GM18868 (cell line): Measurements from ENCODE around the gene MSH6.

ENCODE experiments used
- ATAC-seq: cut with Tn5 transposase; IDR thresholded peaks from one replicate; pipeline ENCODE4 v1.9.1; 2021; ENCODE audit warnings: mild to moderate bottlenecking, moderate library complexity; ENCODE audit not compliant: unreplicated experiment

MSH6 gene

GRCh38 chr2:47783486-47784351 lies 774 bp downstream of the MSH6 start:
- peak; percentile 25 for ATAC-seq

GRCh38 chr2:47784352-47784851 lies 1.5 kb downstream of the MSH6 start:
- no peak for ATAC-seq

- no peak for ATAC-seq
Observed at GRCh38 chr2:47785986-47786385, 3.0 kb downstream of the MSH6 start.

GRCh38 chr2:47796090-47796697 lies 13.2 kb downstream of the MSH6 start:
- ATAC-seq = no peak

GRCh38 chr2:47798631-47799030 lies 15.7 kb downstream of the MSH6 start:
- no peak for ATAC-seq

GRCh38 chr2:47799031-47799609 lies 16.2 kb downstream of the MSH6 start:
- no peak for ATAC-seq

DNA sequence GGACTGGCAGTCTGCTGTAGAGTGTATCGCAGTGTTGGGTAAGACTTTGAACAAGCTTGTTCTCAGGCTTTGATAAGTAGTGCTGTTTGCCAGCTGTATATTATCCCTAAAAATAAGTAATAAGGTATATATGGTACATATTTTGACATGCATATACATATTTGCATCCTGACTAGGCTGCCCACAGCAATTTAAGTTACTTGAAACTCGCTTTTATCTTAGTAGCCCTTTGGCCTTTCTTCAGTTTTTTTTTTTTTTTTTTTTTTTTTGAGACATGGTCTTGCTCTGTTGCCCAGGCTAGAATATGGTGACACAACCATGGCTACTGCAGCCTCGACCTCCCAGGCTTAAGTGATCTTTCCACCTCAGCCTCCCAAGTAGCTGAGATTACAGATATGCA lies 18.2 kb downstream of the MSH6 start:
- ATAC-seq = no peak

GRCh38 chr2:47803363-47803762 lies 20.4 kb downstream of the MSH6 start:
- ATAC-seq = no peak

DNA sequence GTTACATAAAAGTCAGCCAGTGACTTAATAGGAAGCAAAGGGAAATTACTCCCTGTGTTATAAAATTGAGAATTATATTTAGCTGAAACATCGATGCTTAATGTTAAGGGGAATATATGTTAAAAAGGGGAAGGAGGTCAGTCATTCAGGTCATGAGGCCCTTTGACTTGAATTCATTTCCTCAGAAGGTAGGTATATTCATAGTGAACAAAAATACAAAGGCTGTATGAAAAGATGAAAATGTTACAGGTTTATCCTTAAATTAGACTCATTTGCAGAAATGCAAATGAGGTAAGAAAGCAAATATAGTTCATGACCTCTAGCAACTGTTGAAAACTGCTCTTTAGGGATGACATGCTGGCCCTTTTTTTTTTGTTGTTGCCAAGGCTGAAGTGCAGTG lies 20.8 kb downstream of the MSH6 start:
- ATAC-seq = no peak

- ATAC-seq = no peak
Observed at GRCh38 chr2:47805850-47806249, 22.9 kb downstream of the MSH6 start.

GRCh38 chr2:47808614-47809013 lies 25.7 kb downstream of the MSH6 start:
- ATAC-seq = no peak

GRCh38 chr2:47809903-47810302 lies 27.0 kb downstream of the MSH6 start:
- ATAC-seq = no peak

GRCh38 chr2:47810850-47811249 lies 27.9 kb downstream of the MSH6 start:
- ATAC-seq = no peak

GRCh38 chr2:47811668-47812067 lies 28.7 kb downstream of the MSH6 start:
- ATAC-seq = no peak

GRCh38 chr2:47815764-47816163 lies 32.8 kb downstream of the MSH6 start:
- peak; percentile 87 for ATAC-seq

- ATAC-seq = no peak
Observed at GRCh38 chr2:47818777-47819176, 35.8 kb downstream of the MSH6 start.

DNA sequence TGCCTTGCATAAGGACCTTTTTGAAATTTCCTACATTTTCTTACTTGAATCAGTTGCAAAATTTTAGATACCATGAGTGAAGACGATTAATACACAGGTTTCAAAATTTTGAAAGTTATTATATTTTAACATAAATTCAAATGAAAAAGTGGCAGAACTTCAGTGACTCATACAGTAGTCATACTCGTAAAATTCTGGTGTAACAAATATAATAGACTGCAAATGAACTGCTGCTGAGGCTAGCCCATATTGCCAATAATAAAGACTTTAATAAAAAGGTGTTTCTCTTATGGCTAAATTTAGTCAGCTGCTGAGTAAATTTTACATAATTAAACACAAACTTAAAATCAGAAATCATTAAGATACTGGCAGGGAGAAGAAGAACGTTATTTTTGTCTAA lies 36.9 kb downstream of the MSH6 start:
- ATAC-seq = no peak

GRCh38 chr2:47822518-47822917 lies 39.6 kb downstream of the MSH6 start:
- ATAC-seq = no peak

DNA sequence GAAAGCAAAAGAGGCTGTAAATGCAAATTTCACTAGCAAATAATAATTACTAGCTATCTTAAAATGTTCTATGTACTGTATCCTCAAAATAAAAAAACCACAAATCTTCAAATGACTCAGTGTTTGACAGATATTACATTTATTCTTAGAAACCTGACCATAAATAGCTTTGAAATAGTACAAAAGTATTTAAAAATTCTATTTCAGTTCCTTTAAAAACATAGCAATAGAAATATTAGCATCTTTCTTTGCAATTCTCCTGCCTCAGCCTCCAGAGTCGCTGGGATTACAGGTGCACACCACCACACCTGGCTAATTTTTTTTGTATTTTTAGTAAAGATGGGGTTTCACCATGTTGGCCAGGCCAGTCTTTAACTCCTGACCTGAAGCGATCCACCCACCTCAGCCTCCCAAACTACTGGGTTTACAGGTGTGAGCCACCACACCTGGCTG lies 50.6 kb downstream of the MSH6 start:
- peak; percentile 89 for ATAC-seq

DNA sequence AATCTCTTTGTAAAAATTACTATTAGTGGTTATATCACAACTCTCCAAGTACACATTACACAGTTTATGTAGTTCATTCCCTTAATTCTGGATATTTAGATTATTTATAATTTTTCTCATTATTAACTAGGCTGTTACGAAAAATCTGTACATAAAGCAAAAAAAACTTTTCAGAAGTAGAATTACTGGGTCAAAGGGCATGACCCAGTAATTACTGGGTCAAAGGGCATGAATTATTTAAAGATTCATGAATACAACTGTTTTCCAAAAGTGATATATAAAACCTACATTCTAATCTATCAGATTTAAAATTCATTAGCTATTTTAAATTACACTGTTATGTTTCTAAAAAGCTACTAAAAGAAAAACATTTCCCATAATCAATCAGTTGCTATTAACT lies 55.3 kb downstream of the MSH6 start:
- no peak for ATAC-seq

DNA sequence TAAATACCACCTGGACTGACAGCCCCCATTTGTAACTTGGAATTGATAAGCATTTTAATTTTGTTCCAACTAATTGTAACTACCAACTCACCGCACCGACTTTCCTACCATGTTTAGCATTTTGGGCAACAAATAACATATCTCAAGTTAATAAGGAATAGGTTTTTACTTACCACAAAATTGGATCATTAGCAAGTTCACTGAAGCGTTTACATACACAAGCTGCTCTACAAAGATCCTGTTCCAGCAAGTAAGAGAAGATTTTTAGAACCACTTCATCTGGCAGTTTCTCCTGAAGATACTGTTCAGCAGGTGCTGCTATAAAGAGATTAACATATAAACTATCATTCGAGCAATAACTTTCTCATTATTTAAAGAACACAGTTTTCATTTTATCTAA lies 55.7 kb downstream of the MSH6 start:
- no peak for ATAC-seq

- no peak for ATAC-seq
Observed at GRCh38 chr2:47842846-47843245, 59.9 kb downstream of the MSH6 start.
